HG02798 (cell line): ENCODE data around the gene HPN.

Experiments used
- ATAC-seq: cut with Tn5 transposase; IDR thresholded peaks from one replicate; pipeline ENCODE4 v1.9.1; 2021; ENCODE audit warnings: mild to moderate bottlenecking; ENCODE audit not compliant: unreplicated experiment, poor library complexity

Gene HPN

DNA sequence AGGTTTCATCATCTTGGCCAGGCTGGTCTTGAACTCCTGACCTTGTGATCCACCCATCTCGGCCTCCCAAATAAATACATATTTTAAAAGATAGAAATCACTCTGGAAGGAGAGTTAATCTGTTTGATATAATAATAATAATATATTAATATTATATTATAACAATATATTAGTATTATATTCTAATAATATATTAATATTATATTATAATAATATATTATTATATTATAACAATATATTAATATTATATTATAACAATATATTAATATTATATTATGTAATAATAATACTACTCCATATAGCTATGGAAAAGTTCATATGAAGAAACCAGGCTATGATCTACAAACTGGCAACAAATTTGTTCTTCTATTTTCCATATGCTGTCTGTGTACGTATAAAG lies 16.8 kb downstream of the HPN start:
- ATAC-seq = no peak

GRCh38 chr19:35059006-35059798 lies 17.7 kb downstream of the HPN start:
- no peak for ATAC-seq

- ATAC-seq = no peak
Measured at GRCh38 chr19:35059799-35060091, 18.2 kb downstream of the HPN start.

- ATAC-seq = no peak
Measured at GRCh38 chr19:35060160-35060855, 18.8 kb downstream of the HPN start.

GRCh38 chr19:35061583-35062373 lies 20.3 kb downstream of the HPN start:
- no peak for ATAC-seq

DNA sequence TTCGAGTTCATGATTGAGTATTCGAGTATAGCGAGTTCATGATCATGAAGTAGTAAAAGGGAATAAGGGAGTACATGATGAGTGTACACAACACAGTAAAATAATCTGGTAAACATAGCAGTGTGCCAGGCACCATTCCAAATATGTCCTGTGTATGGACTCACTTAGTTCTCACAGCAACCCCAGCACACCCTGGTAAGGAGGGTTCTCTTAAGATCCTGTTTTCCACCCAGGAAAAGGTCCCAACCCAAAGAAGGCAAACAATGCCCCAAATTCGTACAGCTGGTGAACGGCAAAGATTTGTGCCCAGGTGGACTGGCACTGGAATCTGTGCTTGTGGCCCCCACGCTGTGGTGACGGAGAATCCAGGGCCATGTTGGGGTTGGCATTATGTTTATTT lies 21.4 kb downstream of the HPN start:
- ATAC-seq = no peak

- ATAC-seq = no peak
Measured at GRCh38 chr19:35063940-35064818, 22.7 kb downstream of the HPN start.

- ATAC-seq = no peak
Measured at GRCh38 chr19:35065574-35065973, 24.1 kb downstream of the HPN start.

DNA sequence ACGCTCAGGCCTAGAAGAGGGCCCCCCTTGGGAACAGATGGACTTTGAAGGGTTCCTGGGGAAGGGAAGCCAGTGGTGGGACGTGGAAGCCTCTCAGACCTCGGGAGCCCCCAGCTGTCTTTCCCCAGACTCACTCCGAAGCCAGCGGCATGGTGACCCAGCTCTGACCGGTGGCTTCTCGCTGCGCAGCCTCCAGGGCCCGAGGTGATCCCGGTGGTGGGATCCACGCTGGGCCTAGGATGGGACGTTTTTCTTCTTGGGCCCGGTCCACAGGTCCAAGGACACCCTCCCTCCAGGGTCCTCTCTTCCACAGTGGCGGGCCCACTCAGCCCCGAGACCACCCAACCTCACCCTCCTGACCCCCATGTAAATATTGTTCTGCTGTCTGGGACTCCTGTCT lies 24.6 kb downstream of the HPN start:
- ATAC-seq = no peak

GRCh38 chr19:35066691-35067563 lies 25.4 kb downstream of the HPN start:
- peak; percentile 66 for ATAC-seq

DNA sequence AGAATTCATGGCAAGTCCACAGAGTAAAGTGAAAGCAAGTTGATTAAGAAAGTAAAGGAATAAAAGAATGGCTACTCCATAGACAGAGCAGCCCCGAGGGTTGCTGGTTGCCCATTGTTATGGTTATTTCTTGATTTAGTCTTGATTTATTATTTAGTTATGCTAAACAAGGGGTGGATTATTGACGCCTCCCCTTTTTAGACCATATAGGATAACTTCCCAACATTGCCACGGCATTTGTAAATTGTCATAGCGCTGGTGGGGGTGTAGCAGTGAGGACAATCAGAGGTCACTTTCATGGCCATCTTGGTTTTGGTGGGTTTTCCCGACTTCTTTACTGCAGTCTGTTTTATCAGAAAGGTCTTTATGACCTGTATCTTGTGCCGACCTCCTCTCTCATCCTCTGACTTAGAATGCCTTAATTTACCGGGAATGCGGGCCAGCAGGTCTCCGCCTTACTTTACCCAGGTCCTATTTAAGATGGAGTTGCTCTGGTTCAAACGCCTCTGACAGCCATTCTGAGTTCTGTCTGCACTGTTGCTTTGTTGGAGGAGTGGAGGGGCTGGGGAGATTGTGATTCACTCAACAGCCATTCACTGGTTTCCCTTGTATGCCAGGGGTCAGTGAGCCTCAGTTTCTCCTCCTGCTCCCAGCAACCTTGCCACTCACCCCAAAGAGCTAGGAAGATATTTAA lies 27.6 kb downstream of the HPN start:
- ATAC-seq = no peak

DNA sequence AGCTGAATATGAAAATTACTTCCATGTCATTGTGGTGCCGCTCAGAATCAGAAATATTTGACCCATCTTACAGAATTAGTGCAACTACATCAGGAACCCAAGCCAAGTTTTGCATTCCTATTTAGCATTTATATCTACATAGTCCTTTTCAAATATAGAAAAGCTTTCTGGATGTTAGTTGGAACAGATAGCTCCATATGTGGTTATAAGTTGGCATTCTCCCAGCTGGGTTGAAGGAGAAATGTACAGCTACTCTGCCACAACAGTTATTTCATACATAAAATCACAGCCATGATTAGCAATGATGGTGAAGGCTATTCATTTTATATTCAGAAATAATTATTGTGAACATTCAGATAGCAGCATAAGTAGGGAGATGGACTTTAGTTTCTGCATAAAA lies 28.2 kb downstream of the HPN start:
- no peak for ATAC-seq

DNA sequence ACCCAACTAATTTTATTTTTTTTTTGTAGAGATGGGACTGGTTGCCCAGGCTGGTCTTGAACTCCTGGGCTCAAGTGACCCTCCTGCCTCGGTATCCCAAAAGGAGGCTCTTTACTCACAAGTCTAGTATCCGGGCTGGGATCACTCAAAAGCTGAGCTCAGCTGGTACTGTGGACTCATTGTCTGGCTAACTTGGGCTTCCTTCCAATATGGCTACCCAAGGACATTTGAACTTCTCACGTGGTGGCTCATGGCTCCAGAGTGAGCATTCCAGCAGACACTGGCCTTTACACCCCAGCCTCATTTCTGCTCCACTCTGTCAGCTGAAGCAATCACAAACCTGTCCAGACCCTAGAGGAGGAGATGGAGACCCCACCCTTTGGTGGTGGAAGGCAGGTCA lies 28.9 kb downstream of the HPN start:
- ATAC-seq = no peak

GRCh38 chr19:35073516-35073915 lies 32.0 kb downstream of the HPN start:
- no peak for ATAC-seq

GRCh38 chr19:35073941-35074340 lies 32.4 kb downstream of the HPN start:
- no peak for ATAC-seq

- ATAC-seq = no peak
Measured at GRCh38 chr19:35074426-35075201, 33.1 kb downstream of the HPN start.

- ATAC-seq = no peak
Measured at GRCh38 chr19:35075202-35076025, 33.9 kb downstream of the HPN start.
